GM23338 (cell line): ENCODE measurements around the gene CAPZA1. TPM values are rescaled to one million over a fixed set of nuclear protein-coding genes. Genes with fewer than 3 reads are reported as not detected.
A peak's percentile ranks its signal among the peaks of the same experiment; 100 is the strongest.

Source experiments
- ATAC-seq: fragments of 200-7000 bp; cut with Tn5 transposase; 3 replicates; pipeline ENCODE4 v1.9.1; 2020
- DNase-seq: peaks from one replicate; pipeline ENCODE4 v3.0.0-alpha.2; 2015; ENCODE audit warnings: low spot score
- H2AFZ ChIP-seq: fragments of 200-600 bp; sonication (generic); 2 replicates; pipeline ENCODE4 v1.8.0; 2016; ENCODE audit warnings: antibody characterized with exemption, mild to moderate bottlenecking, moderate library complexity
- H3F3A ChIP-seq: fragments of 200-600 bp; sonication (generic); replicated peaks from 2 replicates; pipeline ENCODE4 v1.8.0; 2017; ENCODE audit warnings: antibody characterized with exemption, mixed run types, low read depth
- H3K27ac ChIP-seq: fragments of 200-600 bp; sonication (generic); 2 replicates; pipeline ENCODE4 v1.6.1; 2016; ENCODE audit warnings: low read depth
- H3K27me3 ChIP-seq: fragments of 200-600 bp; sonication (generic); 2 replicates; pipeline ENCODE4 v1.8.0; 2016; ENCODE audit warnings: mild to moderate bottlenecking, mixed run types, moderate library complexity; ENCODE audit not compliant: insufficient read depth
- H3K36me3 ChIP-seq: fragments of 200-600 bp; sonication (generic); 2 replicates; pipeline ENCODE4 v1.8.0; 2016; ENCODE audit warnings: mild to moderate bottlenecking; ENCODE audit not compliant: insufficient read depth
- H3K4me1 ChIP-seq: fragments of 200-600 bp; sonication (generic); 2 replicates; pipeline ENCODE4 v1.8.0; 2016; ENCODE audit warnings: mild to moderate bottlenecking, moderate library complexity; ENCODE audit not compliant: insufficient read depth
- H3K4me2 ChIP-seq: fragments of 200-600 bp; sonication (generic); 2 replicates; pipeline ENCODE4 v1.7.1; 2017; ENCODE audit warnings: mixed run types
- H3K4me3 ChIP-seq: fragments of 200-600 bp; sonication (generic); 2 replicates; pipeline ENCODE4 v1.6.1; 2016; ENCODE audit warnings: mixed run types
- H3K79me2 ChIP-seq: fragments of 200-600 bp; sonication (generic); replicated peaks from 2 replicates; pipeline ENCODE4 v1.8.0; 2017; ENCODE audit warnings: mild to moderate bottlenecking; ENCODE audit not compliant: insufficient read depth
- H3K9me2 ChIP-seq: fragments of 200-600 bp; sonication (generic); 2 replicates; pipeline ENCODE4 v1.8.0; 2017; ENCODE audit not compliant: insufficient read depth
- H4K20me1 ChIP-seq: fragments of 200-600 bp; sonication (generic); replicated peaks from 2 replicates; pipeline ENCODE4 v1.8.0; 2017; ENCODE audit warnings: mild to moderate bottlenecking; ENCODE audit not compliant: insufficient read depth
- H3K27ac Mint-ChIP-seq: 2 replicates; pipeline ENCODE4 v1.8.0; 2020; ENCODE audit warnings: inconsistent platforms, mild to moderate bottlenecking, moderate library complexity, mixed read lengths
- H3K27me3 Mint-ChIP-seq: 3 replicates; pipeline ENCODE4 v1.8.0; 2022; ENCODE audit warnings: low read depth, mild to moderate bottlenecking, moderate library complexity, mixed read lengths, inconsistent platforms; ENCODE audit not compliant: insufficient read depth, poor library complexity
- H3K36me3 Mint-ChIP-seq: 3 replicates; pipeline ENCODE4 v1.8.0; 2021; ENCODE audit warnings: low read depth, mild to moderate bottlenecking, inconsistent platforms, moderate library complexity, mixed read lengths
- H3K4me1 Mint-ChIP-seq: 3 replicates; pipeline ENCODE4 v1.8.0; 2020; ENCODE audit warnings: mild to moderate bottlenecking, inconsistent platforms, mixed read lengths
- H3K4me3 Mint-ChIP-seq: 3 replicates; pipeline ENCODE4 v1.8.0; 2021; ENCODE audit warnings: moderate library complexity, mild to moderate bottlenecking, inconsistent platforms, mixed read lengths
- H3K9me3 Mint-ChIP-seq: 3 replicates; pipeline ENCODE4 v1.8.0; 2020; ENCODE audit warnings: moderate library complexity, mild to moderate bottlenecking, inconsistent platforms, mixed read lengths
- CREB1 ChIP-seq: fragments of 250-450 bp; sonication (Bioruptor Pico); IDR thresholded peaks from 2 replicates; pipeline ENCODE4 v1.5.0; 2020; ENCODE audit warnings: low read depth, mild to moderate bottlenecking, moderate library complexity
- CTCF ChIP-seq, 2 experiments: fragments of 200-600 bp in 1 of 2; sonication (generic) in 1 of 2; conservative IDR thresholded peaks; 2 replicates each; pipeline versions ENCODE4 v1.5.1 to v1.6.1; 2016 to 2017; ENCODE audit warnings: antibody characterized with exemption in 2 of 2, low read depth in 2 of 2, mild to moderate bottlenecking in 2 of 2, moderate library complexity in 1 of 2
- ETS1 ChIP-seq: IDR thresholded peaks from 2 replicates; pipeline ENCODE4 v1.6.1; 2016; ENCODE audit warnings: antibody characterized with exemption
- EZH2 ChIP-seq: fragments of 200-600 bp; sonication (generic); IDR thresholded peaks from one replicate; pipeline ENCODE4 v1.8.0; 2017; ENCODE audit warnings: antibody characterized with exemption, mild to moderate bottlenecking, low read depth; ENCODE audit not compliant: unreplicated experiment
- EZH2phosphoT487 ChIP-seq: fragments of 200-600 bp; sonication (generic); IDR thresholded peaks from one replicate; pipeline ENCODE4 v1.8.1; 2018; ENCODE audit warnings: antibody characterized with exemption; ENCODE audit not compliant: unreplicated experiment
- JUNB ChIP-seq: IDR thresholded peaks from one replicate; pipeline ENCODE4 v1.6.1; 2016; ENCODE audit warnings: antibody characterized with exemption; ENCODE audit not compliant: unreplicated experiment
- NANOG ChIP-seq: IDR thresholded peaks from 2 replicates; pipeline ENCODE4 v1.6.1; 2016; ENCODE audit warnings: antibody characterized with exemption, borderline replicate concordance
- POLR2AphosphoS5 ChIP-seq: IDR thresholded peaks from 2 replicates; pipeline ENCODE4 v1.6.1; 2016; ENCODE audit warnings: antibody characterized with exemption, low read depth
- REST ChIP-seq: IDR thresholded peaks from one replicate; pipeline ENCODE4 v1.6.1; 2018; ENCODE audit warnings: antibody characterized with exemption; ENCODE audit not compliant: unreplicated experiment
- STAT1 ChIP-seq: IDR thresholded peaks from one replicate; pipeline ENCODE4 v1.6.1; 2016; ENCODE audit warnings: antibody characterized with exemption; ENCODE audit not compliant: unreplicated experiment
- ZNF114 ChIP-seq: fragments of 250-450 bp; sonication (Bioruptor Pico); IDR thresholded peaks from 2 replicates; pipeline ENCODE4 v1.5.0; 2020; ENCODE audit warnings: mild to moderate bottlenecking, moderate library complexity
- ZNF331 ChIP-seq: fragments of 250-450 bp; sonication (Bioruptor Pico); IDR thresholded peaks from 2 replicates; pipeline ENCODE4 v1.5.0; 2020; ENCODE audit warnings: low read depth, mild to moderate bottlenecking, moderate library complexity
- ZNF462 ChIP-seq: fragments of 250-450 bp; sonication (Bioruptor Pico); IDR thresholded peaks from 2 replicates; pipeline ENCODE4 v1.5.0; 2020; ENCODE audit warnings: mild to moderate bottlenecking, moderate library complexity
- polyA plus RNA-seq: library from polyadenylated mRNA; unstranded; fragments of >200 nt; fragmentation: Nextera tagmentation; extraction: Ambion mirVana; gene quantifications from 2 replicates; pipeline ENCODE4 v1.2.1, GENCODE V29; 2016
- total RNA-seq: library from RNA; depleted of rRNA; stranded (reverse); fragments of >200 nt; shearing (Covaris generic); gene quantifications from 2 replicates; pipeline ENCODE4 v1.2.3, GENCODE V29; 2014

Gene CAPZA1
- total and polyA plus RNA-seq, 2 experiments from 2014 or later: 147 to 182 TPM

GRCh38 chr1:112688781-112689193, 69.2 kb downstream of the CAPZA1 start:
- no peak overlapping the region for H3K4me3 Mint-ChIP-seq
- H3K4me2 ChIP-seq: no peak overlapping the region
- H3K36me3 ChIP-seq: no peaks in the 10 kb centered on the region; the same call in 1 of the 2 replicates
- H3K4me1 ChIP-seq: no peaks in the 10 kb centered on the region; the same call in none of the 2 replicates
- peaks cover 5% of the 10 kb centered on the region; the same call in 1 of the 2 replicates for H4K20me1 ChIP-seq
- ATAC-seq (no peak), DNase-seq (no peak)
- peaks cover 26% of the 10 kb centered on the region for H3K4me1 Mint-ChIP-seq
- no peaks in the 10 kb centered on the region for H3K9me2 ChIP-seq
- no peak overlapping the region for H2AFZ ChIP-seq
- TF ChIP-seq NANOG: no peak
- no peak for TF ChIP-seq JUNB
- no peak for TF ChIP-seq STAT1
- TF ChIP-seq POLR2AphosphoS5: no peak
- TF ChIP-seq EZH2phosphoT487: no peak
- no peak for TF ChIP-seq ZNF114 (CRISPR knock-in tag)
- TF ChIP-seq CREB1 (CRISPR knock-in tag): no peak
- TF ChIP-seq ZNF462 (CRISPR knock-in tag): no peak
- no peak for TF ChIP-seq ETS1
- TF ChIP-seq REST: no peak
- TF ChIP-seq ZNF331: no peak
- no peak for TF ChIP-seq EZH2
- TF ChIP-seq CTCF (conservative IDR thresholded peaks at IDR 0.05; ENCODE audit: low read depth in 2 of 2): no peak
- H3K27me3 ChIP-seq: no peaks in the 10 kb centered on the region
- H3K36me3 Mint-ChIP-seq: peaks cover 28% of the 10 kb centered on the region
- H3K27ac Mint-ChIP-seq: peak overlapping the region; percentile 20; the same call in 1 of the 2 replicates
- no peaks in the 10 kb centered on the region for H3F3A ChIP-seq
- H3K27me3 Mint-ChIP-seq: peaks cover 2% of the 10 kb centered on the region
- H3K9me3 Mint-ChIP-seq: no peaks in the 10 kb centered on the region
- H3K79me2 ChIP-seq: peaks cover 9% of the 10 kb centered on the region; the same call in 1 of the 2 replicates
- H3K27ac ChIP-seq: no peak overlapping the region
- no peak overlapping the region for H3K4me3 ChIP-seq
